HepG2 (cell line): ENCODE data around the gene THBS2. TPM values are rescaled to one million over a fixed set of nuclear protein-coding genes. Genes with fewer than 3 reads are reported as not detected.

Source experiments
- GTF2F1 ChIP-seq: fragments of 150-350 bp; IDR thresholded peaks from 2 replicates; pipeline ENCODE4 v1.6.1; 2014; ENCODE audit warnings: low read length
- KDM1A ChIP-seq: IDR thresholded peaks from 2 replicates; pipeline ENCODE4 v1.6.1; 2016; ENCODE audit warnings: missing compliant biosample characterization
- MBD4 ChIP-seq: IDR thresholded peaks from 2 replicates; pipeline ENCODE4 v1.6.1; 2012; ENCODE audit warnings: low read length, inconsistent platforms, borderline replicate concordance
- MXI1 ChIP-seq: IDR thresholded peaks from 3 replicates; pipeline ENCODE4 v1.6.1; 2012; ENCODE audit warnings: low read depth, low read length, inconsistent platforms, borderline replicate concordance
- MYNN ChIP-seq: sonication (generic); formaldehyde crosslinking; IDR thresholded peaks from 2 replicates; pipeline ENCODE4 v1.4.0; 2020; ENCODE audit warnings: mild to moderate bottlenecking, low read depth, missing genetic modification reagents
- NRL ChIP-seq: sonication (generic); formaldehyde crosslinking; IDR thresholded peaks from 2 replicates; pipeline ENCODE4 v1.5.0; 2020; ENCODE audit warnings: missing genetic modification reagents, mild to moderate bottlenecking, moderate library complexity, borderline replicate concordance
- RAD51 ChIP-seq: fragments of 450-650 bp; IDR thresholded peaks from 2 replicates; pipeline ENCODE4 v1.6.1; 2016; ENCODE audit warnings: borderline replicate concordance
- RFXAP ChIP-seq: sonication (generic); formaldehyde crosslinking; IDR thresholded peaks from 2 replicates; pipeline ENCODE4 v1.4.0; 2020; ENCODE audit warnings: missing genetic modification reagents, borderline replicate concordance
- RXRA ChIP-seq: sonication (generic); formaldehyde crosslinking; IDR thresholded peaks from 2 replicates; pipeline ENCODE4 v1.5.1; 2020; ENCODE audit warnings: missing genetic modification reagents
- SALL1 ChIP-seq: sonication (generic); formaldehyde crosslinking; IDR thresholded peaks from 2 replicates; pipeline ENCODE4 v1.8.0; 2022; ENCODE audit warnings: mild to moderate bottlenecking, missing genetic modification reagents
- SIX4 ChIP-seq: sonication (generic); formaldehyde crosslinking; IDR thresholded peaks from 2 replicates; pipeline ENCODE4 v1.4.0; 2020; ENCODE audit warnings: missing genetic modification reagents
- SRSF9 ChIP-seq: fragments of 200-400 bp; formaldehyde crosslinking; IDR thresholded peaks from 2 replicates; pipeline ENCODE4 v1.6.1; 2018; ENCODE audit warnings: borderline replicate concordance, mild to moderate bottlenecking, low read depth, low read length; ENCODE audit not compliant: insufficient read depth, poor library complexity, severe bottlenecking
- ZFP62 ChIP-seq: sonication (generic); formaldehyde crosslinking; IDR thresholded peaks from 2 replicates; pipeline ENCODE4 v1.4.0; 2020; ENCODE audit warnings: missing genetic modification reagents
- ZNF329 ChIP-seq: sonication (generic); formaldehyde crosslinking; IDR thresholded peaks from 2 replicates; pipeline ENCODE4 v1.9.0; 2021; ENCODE audit warnings: low read depth, mild to moderate bottlenecking, missing genetic modification reagents
- ZNF335 ChIP-seq: sonication (generic); formaldehyde crosslinking; IDR thresholded peaks from 2 replicates; pipeline ENCODE4 v1.4.0; 2020; ENCODE audit warnings: missing genetic modification reagents
- ZNF432 ChIP-seq: sonication (generic); formaldehyde crosslinking; IDR thresholded peaks from 2 replicates; pipeline ENCODE4 v1.5.0; 2020; ENCODE audit warnings: missing genetic modification reagents, mild to moderate bottlenecking, borderline replicate concordance
- ZSCAN22 ChIP-seq: sonication (generic); formaldehyde crosslinking; IDR thresholded peaks from 2 replicates; pipeline ENCODE4 v1.4.0; 2020; ENCODE audit warnings: mild to moderate bottlenecking, missing genetic modification reagents
- ZSCAN30 ChIP-seq: sonication (generic); formaldehyde crosslinking; IDR thresholded peaks from 2 replicates; pipeline ENCODE4 v1.5.0; 2020; ENCODE audit warnings: mild to moderate bottlenecking, missing genetic modification reagents
- polyA plus RNA-seq, 8 experiments: library from polyadenylated mRNA; depleted of rRNA in 3 of 8; stranded (reverse) in 7 of 8; unstranded in 1 of 8; fragments of >200 nt; fragmentation: Illumina TruSeq in 4 of 8; extraction: Trizol in 4 of 8; gene quantifications; 2 replicates each; pipeline versions ENCODE4 v1.2.1 to v1.2.3, GENCODE V29; 2011 to 2016; ENCODE audit warnings: low read depth in 4 of 8, missing spikeins in 1 of 8, mixed read lengths in 1 of 8; ENCODE audit not compliant: insufficient read depth in 1 of 8
- total RNA-seq, 5 experiments: library from RNA; depleted of rRNA; stranded (reverse); fragments of >200 nt; fragmentation: Illumina TruSeq; extraction: Trizol; gene quantifications; 2 replicates each; pipeline ENCODE4 v1.2.3, GENCODE V29; 2016; ENCODE audit warnings: low read depth in 1 of 5
- TF ChIP-seq, protein P1 (sequence below): sonication (generic); formaldehyde crosslinking; IDR thresholded peaks from 2 replicates; pipeline ENCODE4; 2020; ENCODE audit warnings: missing genetic modification reagents, mild to moderate bottlenecking, borderline replicate concordance
- TF ChIP-seq, protein P2 (sequence below): sonication (generic); formaldehyde crosslinking; IDR thresholded peaks from 2 replicates; pipeline ENCODE4 v1.5.0; 2020; ENCODE audit warnings: missing genetic modification reagents
- TF ChIP-seq, protein P3 (sequence below): sonication (generic); formaldehyde crosslinking; IDR thresholded peaks from 2 replicates; pipeline ENCODE4 v1.5.0; 2020; ENCODE audit warnings: mild to moderate bottlenecking, missing genetic modification reagents
- TF ChIP-seq, protein P4 (sequence below): sonication (generic); formaldehyde crosslinking; IDR thresholded peaks from 2 replicates; pipeline ENCODE4 v1.4.0; 2020; ENCODE audit warnings: missing genetic modification reagents

The THBS2 gene
- total and polyA plus RNA-seq, 2 of the 13 experiments (the other 11 are each of a cell fraction or from before 2014, with no cell fraction given), result 0.12 to 0.15 TPM

DNA sequence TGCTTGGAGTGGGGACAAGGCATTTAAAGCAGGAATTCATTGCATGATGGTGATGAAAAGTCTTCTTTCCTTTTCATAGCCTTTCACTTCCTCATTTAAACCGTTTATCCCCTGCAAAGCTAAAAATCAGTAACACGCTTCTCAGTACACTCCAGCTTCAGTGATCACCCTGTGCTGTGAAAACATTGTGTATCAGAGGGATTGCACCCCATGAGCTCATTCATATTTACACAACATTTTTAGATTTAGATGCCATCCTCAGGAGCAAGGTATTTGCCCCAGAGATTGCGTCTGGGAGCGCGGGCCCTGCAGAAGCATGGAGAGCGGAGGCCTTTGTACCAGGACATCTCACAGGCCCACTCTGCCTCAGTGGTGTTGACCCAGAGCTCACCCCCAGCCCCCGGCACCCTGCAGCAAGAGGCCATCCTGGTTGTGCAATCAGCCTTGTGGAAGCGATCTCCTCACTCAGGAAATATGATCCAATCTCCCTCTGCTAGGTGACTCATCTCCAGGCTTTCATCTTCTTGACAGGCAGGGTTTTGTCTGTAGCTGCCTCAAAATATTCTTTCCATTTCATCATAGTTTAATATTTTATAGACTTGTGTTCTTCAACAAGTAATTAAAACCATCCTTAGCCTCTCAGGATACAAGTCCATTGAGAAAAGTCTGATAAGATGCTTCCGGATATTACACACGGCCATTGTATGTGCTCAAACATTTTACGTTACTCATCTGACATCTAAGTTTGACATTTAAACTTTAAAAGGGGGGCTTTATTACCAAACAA lies 38.9 kb upstream of the THBS2 start (continued):
- TF ChIP-seq, protein P1, sequence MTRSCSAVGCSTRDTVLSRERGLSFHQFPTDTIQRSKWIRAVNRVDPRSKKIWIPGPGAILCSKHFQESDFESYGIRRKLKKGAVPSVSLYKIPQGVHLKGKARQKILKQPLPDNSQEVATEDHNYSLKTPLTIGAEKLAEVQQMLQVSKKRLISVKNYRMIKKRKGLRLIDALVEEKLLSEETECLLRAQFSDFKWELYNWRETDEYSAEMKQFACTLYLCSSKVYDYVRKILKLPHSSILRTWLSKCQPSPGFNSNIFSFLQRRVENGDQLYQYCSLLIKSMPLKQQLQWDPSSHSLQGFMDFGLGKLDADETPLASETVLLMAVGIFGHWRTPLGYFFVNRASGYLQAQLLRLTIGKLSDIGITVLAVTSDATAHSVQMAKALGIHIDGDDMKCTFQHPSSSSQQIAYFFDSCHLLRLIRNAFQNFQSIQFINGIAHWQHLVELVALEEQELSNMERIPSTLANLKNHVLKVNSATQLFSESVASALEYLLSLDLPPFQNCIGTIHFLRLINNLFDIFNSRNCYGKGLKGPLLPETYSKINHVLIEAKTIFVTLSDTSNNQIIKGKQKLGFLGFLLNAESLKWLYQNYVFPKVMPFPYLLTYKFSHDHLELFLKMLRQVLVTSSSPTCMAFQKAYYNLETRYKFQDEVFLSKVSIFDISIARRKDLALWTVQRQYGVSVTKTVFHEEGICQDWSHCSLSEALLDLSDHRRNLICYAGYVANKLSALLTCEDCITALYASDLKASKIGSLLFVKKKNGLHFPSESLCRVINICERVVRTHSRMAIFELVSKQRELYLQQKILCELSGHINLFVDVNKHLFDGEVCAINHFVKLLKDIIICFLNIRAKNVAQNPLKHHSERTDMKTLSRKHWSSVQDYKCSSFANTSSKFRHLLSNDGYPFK (CRISPR knock-in tag), result peak; percentile 57; the same call in 1 of the 2 replicates
- TF ChIP-seq ZNF335 (peak; percentile 72; the same call in 1 of the 2 replicates), RFXAP (CRISPR knock-in tag) (peak; percentile 65; the same call in 1 of the 2 replicates), GTF2F1 (no peak), ZFP62 (CRISPR knock-in tag) (no peak), RXRA (peak; percentile 99), ZSCAN30 (CRISPR knock-in tag) (no peak), SIX4 (CRISPR knock-in tag) (peak; percentile 100), RAD51 (no peak), KDM1A (CRISPR knock-in tag) (no peak), ZNF329 (no peak), ZNF432 (no peak), MYNN (CRISPR knock-in tag) (peak; percentile 51; the same call in 1 of the 2 replicates), MBD4 (no peak), ZSCAN22 (no peak), NRL (CRISPR knock-in tag) (0 out of 2 replicates have a peak, but pooled peaks have one; percentile 20), SALL1 (CRISPR knock-in tag) (peak; percentile 100), MXI1 (no peak; the same call in 2 of the 3 replicates), SRSF9 (no peak)
- TF ChIP-seq, protein P2, sequence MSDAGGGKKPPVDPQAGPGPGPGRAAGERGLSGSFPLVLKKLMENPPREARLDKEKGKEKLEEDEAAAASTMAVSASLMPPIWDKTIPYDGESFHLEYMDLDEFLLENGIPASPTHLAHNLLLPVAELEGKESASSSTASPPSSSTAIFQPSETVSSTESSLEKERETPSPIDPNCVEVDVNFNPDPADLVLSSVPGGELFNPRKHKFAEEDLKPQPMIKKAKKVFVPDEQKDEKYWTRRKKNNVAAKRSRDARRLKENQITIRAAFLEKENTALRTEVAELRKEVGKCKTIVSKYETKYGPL (CRISPR knock-in tag), result peak; percentile 77; the same call in 1 of the 2 replicates
- TF ChIP-seq, protein P3, sequence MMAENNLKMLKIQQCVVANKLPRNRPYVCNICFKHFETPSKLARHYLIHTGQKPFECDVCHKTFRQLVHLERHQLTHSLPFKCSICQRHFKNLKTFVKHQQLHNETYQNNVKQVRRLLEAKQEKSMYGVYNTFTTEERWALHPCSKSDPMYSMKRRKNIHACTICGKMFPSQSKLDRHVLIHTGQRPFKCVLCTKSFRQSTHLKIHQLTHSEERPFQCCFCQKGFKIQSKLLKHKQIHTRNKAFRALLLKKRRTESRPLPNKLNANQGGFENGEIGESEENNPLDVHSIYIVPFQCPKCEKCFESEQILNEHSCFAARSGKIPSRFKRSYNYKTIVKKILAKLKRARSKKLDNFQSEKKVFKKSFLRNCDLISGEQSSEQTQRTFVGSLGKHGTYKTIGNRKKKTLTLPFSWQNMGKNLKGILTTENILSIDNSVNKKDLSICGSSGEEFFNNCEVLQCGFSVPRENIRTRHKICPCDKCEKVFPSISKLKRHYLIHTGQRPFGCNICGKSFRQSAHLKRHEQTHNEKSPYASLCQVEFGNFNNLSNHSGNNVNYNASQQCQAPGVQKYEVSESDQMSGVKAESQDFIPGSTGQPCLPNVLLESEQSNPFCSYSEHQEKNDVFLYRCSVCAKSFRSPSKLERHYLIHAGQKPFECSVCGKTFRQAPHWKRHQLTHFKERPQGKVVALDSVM (CRISPR knock-in tag), result no peak
- TF ChIP-seq, protein P4, sequence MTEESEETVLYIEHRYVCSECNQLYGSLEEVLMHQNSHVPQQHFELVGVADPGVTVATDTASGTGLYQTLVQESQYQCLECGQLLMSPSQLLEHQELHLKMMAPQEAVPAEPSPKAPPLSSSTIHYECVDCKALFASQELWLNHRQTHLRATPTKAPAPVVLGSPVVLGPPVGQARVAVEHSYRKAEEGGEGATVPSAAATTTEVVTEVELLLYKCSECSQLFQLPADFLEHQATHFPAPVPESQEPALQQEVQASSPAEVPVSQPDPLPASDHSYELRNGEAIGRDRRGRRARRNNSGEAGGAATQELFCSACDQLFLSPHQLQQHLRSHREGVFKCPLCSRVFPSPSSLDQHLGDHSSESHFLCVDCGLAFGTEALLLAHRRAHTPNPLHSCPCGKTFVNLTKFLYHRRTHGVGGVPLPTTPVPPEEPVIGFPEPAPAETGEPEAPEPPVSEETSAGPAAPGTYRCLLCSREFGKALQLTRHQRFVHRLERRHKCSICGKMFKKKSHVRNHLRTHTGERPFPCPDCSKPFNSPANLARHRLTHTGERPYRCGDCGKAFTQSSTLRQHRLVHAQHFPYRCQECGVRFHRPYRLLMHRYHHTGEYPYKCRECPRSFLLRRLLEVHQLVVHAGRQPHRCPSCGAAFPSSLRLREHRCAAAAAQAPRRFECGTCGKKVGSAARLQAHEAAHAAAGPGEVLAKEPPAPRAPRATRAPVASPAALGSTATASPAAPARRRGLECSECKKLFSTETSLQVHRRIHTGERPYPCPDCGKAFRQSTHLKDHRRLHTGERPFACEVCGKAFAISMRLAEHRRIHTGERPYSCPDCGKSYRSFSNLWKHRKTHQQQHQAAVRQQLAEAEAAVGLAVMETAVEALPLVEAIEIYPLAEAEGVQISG (CRISPR knock-in tag), result peak; percentile 74
